GM19455 (cell line): ENCODE results near the gene ESRRA.

Source experiments
- ATAC-seq: cut with Tn5 transposase; IDR thresholded peaks from one replicate; pipeline ENCODE4 v1.9.1; 2021; ENCODE audit not compliant: unreplicated experiment

ESRRA gene

GRCh38 chr11:64269540-64270220 is 35.6 kb upstream of the ESRRA start:
- ATAC-seq: peak; percentile 68

GRCh38 chr11:64275031-64275800 is 30.1 kb upstream of the ESRRA start:
- ATAC-seq: no peak

GRCh38 chr11:64275841-64276240 is 29.5 kb upstream of the ESRRA start:
- no peak for ATAC-seq

- no peak for ATAC-seq
These were observed 28.5 kb upstream of the ESRRA start for GRCh38 chr11:64276653-64277431.

- ATAC-seq: no peak
These were observed 26.6 kb upstream of the ESRRA start for GRCh38 chr11:64278576-64279190.

GRCh38 chr11:64281957-64282770 is 23.2 kb upstream of the ESRRA start:
- no peak for ATAC-seq

GRCh38 chr11:64283092-64283491 is 22.2 kb upstream of the ESRRA start:
- no peak for ATAC-seq

- ATAC-seq: peak; percentile 71
These were observed 21.0 kb upstream of the ESRRA start, which contains the start of gene BAD for GRCh38 chr11:64284048-64284961. BAD (minus strand) TSS chr11:64284665; CDS start chr11:64284368, 297 bp downstream.

- ATAC-seq: peak; percentile 61
These were observed 20.1 kb upstream of the ESRRA start, which contains the start of gene GPR137 for GRCh38 chr11:64284962-64285884. GPR137 (plus strand) TSS chr11:64285848; CDS start chr11:64286525, 677 bp downstream.

- no peak for ATAC-seq
These were observed 19.2 kb upstream of the ESRRA start for GRCh38 chr11:64285885-64286800.

GRCh38 chr11:64286801-64287159 is 18.5 kb upstream of the ESRRA start:
- no peak for ATAC-seq

- no peak for ATAC-seq
These were observed 17.5 kb upstream of the ESRRA start for GRCh38 chr11:64287676-64288352.

- ATAC-seq: no peak
These were observed 17.0 kb upstream of the ESRRA start for GRCh38 chr11:64288353-64288750.

GRCh38 chr11:64289002-64289564 is 16.2 kb upstream of the ESRRA start:
- no peak for ATAC-seq

GRCh38 chr11:64290352-64291261 is 14.7 kb upstream of the ESRRA start:
- ATAC-seq: no peak
